Nephron (organoid): ENCODE measurements around the gene MAP3K7.
A peak's percentile ranks its signal among the peaks of the same experiment; 100 is the strongest.

Experiments
- H3K27ac Mint-ChIP-seq, 3 experiments: 2 replicates each; pipeline ENCODE4 v1.8.0; 2020; ENCODE audit warnings: mixed read lengths in 3 of 3, mild to moderate bottlenecking in 2 of 3, moderate library complexity in 1 of 3
- H3K27me3 Mint-ChIP-seq: 2 replicates; pipeline ENCODE4 v1.8.0; 2021; ENCODE audit warnings: low read depth, mild to moderate bottlenecking, moderate library complexity, mixed read lengths
- H3K36me3 Mint-ChIP-seq: 2 replicates; pipeline ENCODE4 v1.8.0; 2020; ENCODE audit warnings: low read depth, mixed read lengths
- H3K4me1 Mint-ChIP-seq: 2 replicates; pipeline ENCODE4 v1.8.0; 2020; ENCODE audit warnings: mixed read lengths
- H3K4me3 Mint-ChIP-seq, 3 experiments: 2 replicates each; pipeline ENCODE4 v1.8.0; 2020; ENCODE audit warnings: mild to moderate bottlenecking in 3 of 3, mixed read lengths in 3 of 3, moderate library complexity in 2 of 3
- H3K9me3 Mint-ChIP-seq: 2 replicates; pipeline ENCODE4 v1.8.0; 2020; ENCODE audit warnings: mixed read lengths
- TF ChIP-seq, protein P1 (sequence below), 3 experiments: fragments of 200-600 bp; sonication (generic); IDR thresholded peaks; one replicate each; pipeline ENCODE4 v1.5.0; 2021; ENCODE audit warnings: antibody characterized with exemption in 3 of 3; ENCODE audit not compliant: unreplicated experiment in 3 of 3

Gene MAP3K7

DNA sequence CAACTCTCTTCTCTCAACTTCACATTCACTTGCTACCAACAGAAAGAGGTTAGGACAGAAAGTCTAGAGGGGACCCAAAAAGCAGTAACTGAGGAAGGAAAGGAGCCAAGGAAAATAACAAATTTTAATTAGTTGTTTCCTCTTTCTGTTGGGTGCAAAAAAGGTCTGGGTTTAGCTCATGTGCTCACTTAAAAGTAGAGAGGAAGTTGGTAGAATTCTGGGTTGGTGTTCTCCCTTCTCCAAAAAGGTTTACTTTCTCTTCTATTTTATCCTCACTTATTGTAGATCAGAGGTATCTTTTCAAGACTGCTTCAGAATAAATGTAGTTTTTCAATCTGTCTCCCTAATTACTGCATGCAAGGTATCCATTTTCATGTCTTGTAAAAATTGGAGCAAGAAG lies 42.8 kb downstream of the MAP3K7 start:
- no peaks in the 10 kb centered on the region for H3K27me3 Mint-ChIP-seq

GRCh38 chr6:90541221-90541620 lies 45.7 kb downstream of the MAP3K7 start:
- Mint-ChIP-seq H3K36me3 (peaks cover 48% of the 10 kb centered on the region), H3K27ac (no peak overlapping the region), H3K4me3 (no peak overlapping the region), H3K27me3 (no peaks in the 10 kb centered on the region), H3K4me1 (peaks cover 23% of the 10 kb centered on the region), H3K9me3 (no peaks in the 10 kb centered on the region)
- TF ChIP-seq, protein P1, sequence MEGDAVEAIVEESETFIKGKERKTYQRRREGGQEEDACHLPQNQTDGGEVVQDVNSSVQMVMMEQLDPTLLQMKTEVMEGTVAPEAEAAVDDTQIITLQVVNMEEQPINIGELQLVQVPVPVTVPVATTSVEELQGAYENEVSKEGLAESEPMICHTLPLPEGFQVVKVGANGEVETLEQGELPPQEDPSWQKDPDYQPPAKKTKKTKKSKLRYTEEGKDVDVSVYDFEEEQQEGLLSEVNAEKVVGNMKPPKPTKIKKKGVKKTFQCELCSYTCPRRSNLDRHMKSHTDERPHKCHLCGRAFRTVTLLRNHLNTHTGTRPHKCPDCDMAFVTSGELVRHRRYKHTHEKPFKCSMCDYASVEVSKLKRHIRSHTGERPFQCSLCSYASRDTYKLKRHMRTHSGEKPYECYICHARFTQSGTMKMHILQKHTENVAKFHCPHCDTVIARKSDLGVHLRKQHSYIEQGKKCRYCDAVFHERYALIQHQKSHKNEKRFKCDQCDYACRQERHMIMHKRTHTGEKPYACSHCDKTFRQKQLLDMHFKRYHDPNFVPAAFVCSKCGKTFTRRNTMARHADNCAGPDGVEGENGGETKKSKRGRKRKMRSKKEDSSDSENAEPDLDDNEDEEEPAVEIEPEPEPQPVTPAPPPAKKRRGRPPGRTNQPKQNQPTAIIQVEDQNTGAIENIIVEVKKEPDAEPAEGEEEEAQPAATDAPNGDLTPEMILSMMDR (IDR thresholded peaks at IDR 0.05; ENCODE audit: unreplicated experiment in 3 of 3) = no peak

More for the DNA sequence above, 42.8 kb downstream of the MAP3K7 start:
- Mint-ChIP-seq H3K4me1 (peaks cover 6% of the 10 kb centered on the region), H3K4me3 (no peak overlapping the region), H3K36me3 (peaks cover 62% of the 10 kb centered on the region), H3K27ac (no peak overlapping the region), H3K9me3 (no peaks in the 10 kb centered on the region)
- TF ChIP-seq, protein P1 (IDR thresholded peaks at IDR 0.05; ENCODE audit: unreplicated experiment in 3 of 3) = no peak

- Mint-ChIP-seq H3K36me3 (peaks cover 35% of the 10 kb centered on the region), H3K9me3 (no peaks in the 10 kb centered on the region), H3K27me3 (no peaks in the 10 kb centered on the region), H3K27ac (peak overlapping the region; percentile 33 to 74 (median 65)), H3K4me3 (no peak overlapping the region), H3K4me1 (peaks cover 23% of the 10 kb centered on the region)
- TF ChIP-seq, protein P1 (IDR thresholded peaks at IDR 0.05; ENCODE audit: unreplicated experiment in 3 of 3) = no peak
These were observed 48.4 kb downstream of the MAP3K7 start for GRCh38 chr6:90538278-90539046.

DNA sequence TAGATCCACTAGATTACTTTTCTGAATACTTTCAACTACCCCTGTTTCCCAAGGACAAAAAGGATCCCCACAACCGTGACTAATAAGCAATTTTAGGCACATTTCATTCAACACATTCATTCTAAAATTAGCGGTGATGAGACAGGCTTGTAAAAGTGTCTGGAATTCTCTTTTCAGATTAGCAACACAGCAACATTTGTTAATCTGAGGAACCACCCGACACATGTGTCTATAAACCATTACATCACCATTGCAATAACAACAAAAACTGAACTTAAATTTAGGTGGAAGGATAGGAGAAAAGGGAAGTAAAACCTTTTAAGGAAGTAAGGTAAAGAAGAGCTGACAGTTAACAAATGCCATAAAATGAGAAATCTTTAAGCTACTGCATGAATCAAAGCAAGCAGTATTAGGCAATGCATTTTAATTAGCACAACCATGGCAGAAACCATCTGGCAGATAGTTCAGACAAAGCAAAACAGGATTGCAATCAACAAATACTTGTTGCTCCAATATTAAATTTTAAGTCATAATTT lies 49.1 kb downstream of the MAP3K7 start:
- Mint-ChIP-seq H3K27me3 (no peaks in the 10 kb centered on the region), H3K36me3 (peaks cover 34% of the 10 kb centered on the region), H3K27ac (peak overlapping the region in 2 of 3 experiments; percentile 6 to 8), H3K4me1 (peaks cover 23% of the 10 kb centered on the region), H3K4me3 (no peak overlapping the region), H3K9me3 (no peaks in the 10 kb centered on the region)
- TF ChIP-seq, protein P1 (IDR thresholded peaks at IDR 0.05; ENCODE audit: unreplicated experiment in 3 of 3) = no peak

GRCh38 chr6:90537027-90537426 lies 49.8 kb downstream of the MAP3K7 start:
- Mint-ChIP-seq H3K27me3 (no peaks in the 10 kb centered on the region), H3K36me3 (peaks cover 33% of the 10 kb centered on the region), H3K4me1 (peaks cover 23% of the 10 kb centered on the region), H3K27ac (no peak overlapping the region), H3K4me3 (no peak overlapping the region), H3K9me3 (no peaks in the 10 kb centered on the region)
- TF ChIP-seq, protein P1 (IDR thresholded peaks at IDR 0.05; ENCODE audit: unreplicated experiment in 3 of 3) = no peak

- Mint-ChIP-seq H3K27me3 (no peaks in the 10 kb centered on the region), H3K4me1 (peaks cover 23% of the 10 kb centered on the region), H3K4me3 (no peak overlapping the region), H3K9me3 (no peaks in the 10 kb centered on the region), H3K27ac (no peak overlapping the region), H3K36me3 (peaks cover 34% of the 10 kb centered on the region)
- TF ChIP-seq, protein P1 (IDR thresholded peaks at IDR 0.05; ENCODE audit: unreplicated experiment in 3 of 3) = no peak
These were observed 50.4 kb downstream of the MAP3K7 start for GRCh38 chr6:90536520-90536919.
